ENCODE results near the gene CA11.
A peak's percentile ranks its signal among the peaks of the same experiment; 100 is the strongest.
"Not testable (repeated sequence)": the region's sequence is repeated elsewhere in the genome, so short reads cannot be mapped to it uniquely, and the experiment has no call there.

CA11 gene

DNA sequence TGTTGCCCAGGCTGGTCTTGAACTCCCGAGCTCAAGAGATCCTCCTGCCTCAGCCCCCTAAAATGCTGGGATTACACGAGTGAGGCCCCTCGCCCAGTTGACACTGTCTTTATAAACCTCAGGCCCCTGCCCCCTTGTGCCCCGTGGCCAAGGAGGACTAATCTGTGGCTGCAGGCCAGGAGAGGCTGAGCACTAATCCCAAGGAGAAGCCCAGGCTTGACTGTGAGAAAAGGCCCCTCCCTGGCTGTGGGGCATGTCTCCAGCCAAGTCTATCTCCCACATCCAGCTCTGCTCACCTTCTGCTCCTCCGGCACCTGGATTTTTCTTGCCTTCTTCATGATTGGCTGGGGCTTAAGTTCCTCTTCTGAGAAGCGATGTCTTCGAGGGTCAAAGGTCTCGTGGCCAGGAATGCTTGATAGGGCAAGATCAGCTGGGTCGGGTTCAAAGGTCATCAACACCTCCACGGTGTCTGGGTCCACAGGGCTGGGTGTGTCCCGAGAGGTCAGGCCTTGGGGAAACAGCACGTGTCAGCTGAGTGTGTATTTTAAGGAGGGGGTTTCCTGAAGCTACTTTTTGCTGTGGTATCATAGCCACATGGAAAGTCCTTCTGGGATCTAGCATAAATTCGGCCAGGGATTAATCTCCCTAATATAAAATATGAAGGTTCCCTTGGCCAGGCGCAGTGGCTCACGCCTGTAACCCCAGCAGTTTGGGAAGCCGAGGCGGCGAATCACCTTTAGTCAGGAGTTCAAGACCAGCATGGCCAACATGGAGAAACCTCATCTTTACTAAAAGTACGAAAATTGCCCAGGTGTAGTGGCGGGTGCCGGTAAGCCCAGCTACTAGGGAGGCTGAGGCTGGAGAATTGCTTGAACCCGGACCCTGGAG is 12.6 kb downstream of the CA11 start:
- peaks cover 10 to 62% (median 53%) of the 10 kb centered on the region in 4 experiments for H3K4me1 ChIP-seq (ENCODE audit: control extremely low read depth in 1 of 4, control insufficient read depth in 4 of 4, insufficient read depth in 4 of 4, low read length in 3 of 4)
- H3K36me3 ChIP-seq (ENCODE audit: control insufficient read depth in 4 of 4, insufficient read depth in 4 of 4, low read length in 3 of 4), result peaks cover 0 to 19% (median 10%) of the 10 kb centered on the region in 4 experiments
- H3K9me3 ChIP-seq (ENCODE audit: control extremely low read depth in 1 of 5, control insufficient read depth in 4 of 5, insufficient read depth in 2 of 5, low read depth in 1 of 5, low read length in 4 of 5), result no peaks in the 10 kb centered on the region
- WGBS (ENCODE audit: insufficient coverage), result 94% methylated on average over 17 of the region's 22 CpGs
- H3K27me3 ChIP-seq (replicated peaks in 2 of 5; ENCODE audit: control insufficient read depth in 4 of 5, insufficient read depth in 5 of 5, low read length in 4 of 5), result no peaks in the 10 kb centered on the region
- ChIA-PET CTCF (interaction anchor here (1.0 to 1.8 kb wide), 5 partner anchors 9 to 25 kb away, joined by 4 to 10 read pairs (median 6); partner anchors contain the start of genes CA11, RPL18 and SPHK2), POLR2A (interaction anchor here (1.2 kb wide), 1 partner anchor 16 kb away, joined by 3 read pairs; no protein-coding TSS in a partner anchor)
- peak overlapping the region; percentile 77 to 88 for H3K27ac ChIP-seq (ENCODE audit: insufficient read depth in 1 of 2, low read depth in 1 of 2, low read length in 2 of 2, poor library complexity in 1 of 2, severe bottlenecking in 2 of 2)
- peak overlapping the region in 1 of 7 experiments; percentile 79 for H3K4me3 ChIP-seq (ENCODE audit: control insufficient read depth in 1 of 7, extremely low read depth in 1 of 7, insufficient read depth in 4 of 7, low read depth in 2 of 7, low read length in 6 of 7)
- DNase-seq, result no peak

DNA sequence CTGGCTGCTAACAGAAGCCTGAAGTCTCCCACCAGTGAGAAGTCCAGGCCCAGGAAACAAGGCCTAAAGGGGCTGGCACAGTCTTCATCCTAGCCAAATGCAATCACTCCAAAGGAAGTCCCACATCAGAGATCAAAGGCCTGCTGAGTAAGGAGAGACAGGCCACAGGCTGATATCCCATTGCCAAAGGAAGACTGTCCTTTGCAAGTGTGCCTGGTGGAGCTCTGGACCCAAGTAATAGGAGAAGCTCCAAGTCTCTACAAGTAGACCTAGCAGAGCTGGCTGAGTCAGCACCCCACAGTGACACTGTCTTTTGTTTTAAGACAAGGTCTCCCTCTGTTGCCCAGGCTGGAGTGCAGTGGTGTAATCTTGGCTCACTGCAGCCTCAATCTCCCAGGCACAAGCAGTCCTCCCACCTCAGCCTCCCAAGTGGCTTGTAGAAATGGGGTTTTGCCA is 13.3 kb downstream of the CA11 start:
- Histone ChIP-seq H3K27ac (ENCODE audit: insufficient read depth in 1 of 2, low read depth in 1 of 2, low read length in 2 of 2, poor library complexity in 1 of 2, severe bottlenecking in 2 of 2) (peak overlapping the region in 1 of 2 experiments; percentile 88), H3K4me3 (ENCODE audit: control insufficient read depth in 1 of 7, extremely low read depth in 1 of 7, insufficient read depth in 4 of 7, low read depth in 2 of 7, low read length in 6 of 7) (no peak overlapping the region), H3K36me3 (ENCODE audit: control insufficient read depth in 4 of 4, insufficient read depth in 4 of 4, low read length in 3 of 4) (peaks cover 0 to 23% (median 14%) of the 10 kb centered on the region in 4 experiments), H3K4me1 (ENCODE audit: control extremely low read depth in 1 of 4, control insufficient read depth in 4 of 4, insufficient read depth in 4 of 4, low read length in 3 of 4) (peaks cover 9 to 59% (median 51%) of the 10 kb centered on the region in 4 experiments), H3K27me3 (replicated peaks in 2 of 5; ENCODE audit: control insufficient read depth in 4 of 5, insufficient read depth in 5 of 5, low read length in 4 of 5) (no peaks in the 10 kb centered on the region), H3K9me3 (ENCODE audit: control extremely low read depth in 1 of 5, control insufficient read depth in 4 of 5, insufficient read depth in 2 of 5, low read depth in 1 of 5, low read length in 4 of 5) (no peaks in the 10 kb centered on the region)
- no peak for DNase-seq
- ChIA-PET CTCF (interaction anchor here (1.0 to 1.8 kb wide), 4 partner anchors 8 to 14 kb away, joined by 4 to 10 read pairs (median 6); partner anchors contain the start of genes CA11, RPL18 and SPHK2), POLR2A (no interaction called here)

DNA sequence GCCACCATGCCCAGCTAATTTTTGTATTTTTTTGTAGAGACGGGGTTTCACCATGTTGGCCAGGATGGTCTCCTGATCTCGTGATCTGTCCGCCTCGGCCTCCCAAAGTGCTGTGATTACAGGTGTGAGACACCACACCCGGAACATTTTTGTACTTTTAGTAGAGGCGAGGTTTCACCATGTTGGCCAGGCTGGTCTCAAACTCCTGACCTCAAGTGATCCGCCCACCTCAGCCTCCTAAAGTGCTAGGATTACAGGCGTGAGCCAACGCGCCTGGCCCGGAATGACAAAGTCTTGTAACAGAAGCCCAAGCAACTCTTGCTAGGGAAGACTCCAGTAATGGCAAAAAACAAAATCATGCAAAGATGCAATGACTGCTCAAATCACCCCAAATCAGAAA is 13.7 kb downstream of the CA11 start:
- H3K9me3 ChIP-seq (ENCODE audit: control extremely low read depth in 1 of 5, control insufficient read depth in 4 of 5, insufficient read depth in 2 of 5, low read depth in 1 of 5, low read length in 4 of 5); DNase-seq; H3K27ac ChIP-seq (ENCODE audit: insufficient read depth in 1 of 2, low read depth in 1 of 2, low read length in 2 of 2, poor library complexity in 1 of 2, severe bottlenecking in 2 of 2); H3K27me3 ChIP-seq (replicated peaks in 2 of 5; ENCODE audit: control insufficient read depth in 4 of 5, insufficient read depth in 5 of 5, low read length in 4 of 5); POLR2A ChIA-PET; H3K4me3 ChIP-seq (ENCODE audit: control insufficient read depth in 1 of 7, extremely low read depth in 1 of 7, insufficient read depth in 4 of 7, low read depth in 2 of 7, low read length in 6 of 7): not testable (repeated sequence)
- 97% methylated on average over 8 of the region's 11 CpGs for WGBS (ENCODE audit: insufficient coverage)
- Histone ChIP-seq H3K4me1 (ENCODE audit: control extremely low read depth in 1 of 4, control insufficient read depth in 4 of 4, insufficient read depth in 4 of 4, low read length in 3 of 4) (peaks cover 9 to 58% (median 51%) of the 10 kb centered on the region in 4 experiments), H3K36me3 (ENCODE audit: control insufficient read depth in 4 of 4, insufficient read depth in 4 of 4, low read length in 3 of 4) (peaks cover 0 to 25% (median 14%) of the 10 kb centered on the region in 4 experiments)
- CTCF ChIA-PET, result interaction anchor here (1.0 to 1.6 kb wide), 4 partner anchors 8 to 269 kb away, joined by 3 to 6 read pairs (median 4); no protein-coding TSS in a partner anchor

DNA sequence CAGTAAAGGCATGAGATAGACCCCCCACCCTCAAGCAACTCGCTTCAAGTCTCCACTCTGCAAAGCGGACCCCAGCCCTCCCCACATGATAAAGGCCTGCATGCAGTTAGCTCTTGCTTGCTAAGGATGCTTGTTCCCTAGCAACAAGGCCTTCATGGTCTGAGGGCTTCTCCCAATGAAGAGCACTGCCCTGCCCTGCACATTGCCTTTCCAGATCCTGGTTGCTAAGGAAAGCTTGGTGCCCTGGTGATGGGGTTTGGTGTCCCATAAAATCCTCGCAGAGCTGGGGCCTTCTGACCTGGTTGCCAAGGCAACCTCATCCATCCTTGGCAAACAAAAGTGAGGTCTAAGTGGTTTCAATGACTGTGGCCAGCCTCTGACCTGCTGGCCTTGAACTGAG is 14.8 kb downstream of the CA11 start:
- DNase-seq, result peak in 1 of 3 donors; percentile 52
- peak overlapping the region in 1 of 2 experiments; percentile 17 for H3K27ac ChIP-seq (ENCODE audit: insufficient read depth in 1 of 2, low read depth in 1 of 2, low read length in 2 of 2, poor library complexity in 1 of 2, severe bottlenecking in 2 of 2)
- WGBS (ENCODE audit: insufficient coverage), result 90% methylated on average over 3 of the region's 3 CpGs
- H3K27me3 ChIP-seq (replicated peaks in 2 of 5; ENCODE audit: control insufficient read depth in 4 of 5, insufficient read depth in 5 of 5, low read length in 4 of 5), result no peaks in the 10 kb centered on the region
- H3K9me3 ChIP-seq (ENCODE audit: control extremely low read depth in 1 of 5, control insufficient read depth in 4 of 5, insufficient read depth in 2 of 5, low read depth in 1 of 5, low read length in 4 of 5), result no peaks in the 10 kb centered on the region
- H3K4me1 ChIP-seq (ENCODE audit: control extremely low read depth in 1 of 4, control insufficient read depth in 4 of 4, insufficient read depth in 4 of 4, low read length in 3 of 4), result peaks cover 9 to 47% (median 41%) of the 10 kb centered on the region in 4 experiments
- peak overlapping the region in 2 of 7 experiments; percentile 36 to 52 for H3K4me3 ChIP-seq (ENCODE audit: control insufficient read depth in 1 of 7, extremely low read depth in 1 of 7, insufficient read depth in 4 of 7, low read depth in 2 of 7, low read length in 6 of 7)
- POLR2A ChIA-PET, result interaction anchor here (1.1 kb wide), 1 partner anchor 12 kb away, joined by 4 read pairs; the partner anchor contains the start of genes RPL18 and SPHK2
- peaks cover 0 to 28% (median 16%) of the 10 kb centered on the region in 4 experiments for H3K36me3 ChIP-seq (ENCODE audit: control insufficient read depth in 4 of 4, insufficient read depth in 4 of 4, low read length in 3 of 4)
- CTCF ChIA-PET, result interaction anchor here (1.1 to 3.0 kb wide), 4 partner anchors 7 to 268 kb away, joined by 3 to 13 read pairs (median 6); partner anchors contain the start of gene CA11

DNA sequence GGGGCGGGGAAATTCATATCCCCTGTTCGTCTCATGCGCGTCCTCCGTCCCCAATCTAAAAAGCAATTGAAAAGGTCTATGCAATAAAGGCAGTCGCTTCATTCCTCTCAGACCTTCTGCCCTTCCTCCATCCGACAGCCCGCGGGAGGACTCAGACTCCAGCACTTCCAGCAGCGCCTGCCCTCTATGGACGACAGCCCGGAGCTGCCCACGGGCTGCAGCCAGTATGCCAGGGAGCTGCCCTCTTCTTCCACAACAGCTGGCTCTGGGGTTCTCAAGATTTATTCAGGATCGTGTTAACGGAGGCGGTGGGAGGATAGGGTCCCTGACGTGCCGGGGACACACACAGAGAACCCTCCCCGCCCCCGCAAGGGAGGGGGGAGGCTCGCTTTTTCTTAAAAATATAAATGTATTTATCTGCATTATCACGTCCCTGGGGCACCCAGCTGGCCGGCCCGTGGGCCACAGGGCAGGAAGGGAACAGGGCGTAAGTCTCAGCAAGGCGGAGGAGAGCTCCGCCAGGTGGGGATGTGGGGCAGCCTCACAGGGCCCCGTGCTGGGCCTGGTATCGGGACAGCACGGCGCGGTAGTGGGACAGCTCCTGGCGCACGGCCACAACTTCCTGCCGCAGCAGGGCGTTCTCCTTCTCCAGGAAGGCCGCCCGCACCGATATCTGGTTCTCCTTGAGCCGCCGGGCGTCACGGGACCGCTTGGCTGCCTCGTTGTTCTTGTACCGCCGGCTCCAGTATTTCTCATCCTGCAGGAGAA is 15.5 kb downstream of the CA11 start:
- 42% methylated on average over 30 of the region's 47 CpGs for WGBS (ENCODE audit: insufficient coverage)
- Histone ChIP-seq H3K4me1 (ENCODE audit: control extremely low read depth in 1 of 4, control insufficient read depth in 4 of 4, insufficient read depth in 4 of 4, low read length in 3 of 4) (peaks cover 9 to 40% (median 35%) of the 10 kb centered on the region in 4 experiments), H3K27ac (ENCODE audit: insufficient read depth in 1 of 2, low read depth in 1 of 2, low read length in 2 of 2, poor library complexity in 1 of 2, severe bottlenecking in 2 of 2) (peak overlapping the region in 1 of 2 experiments; percentile 17), H3K4me3 (ENCODE audit: control insufficient read depth in 1 of 7, extremely low read depth in 1 of 7, insufficient read depth in 4 of 7, low read depth in 2 of 7, low read length in 6 of 7) (peak overlapping the region in 3 of 7 experiments; percentile 28 to 52 (median 36)), H3K27me3 (replicated peaks in 2 of 5; ENCODE audit: control insufficient read depth in 4 of 5, insufficient read depth in 5 of 5, low read length in 4 of 5) (no peaks in the 10 kb centered on the region), H3K36me3 (ENCODE audit: control insufficient read depth in 4 of 4, insufficient read depth in 4 of 4, low read length in 3 of 4) (peaks cover 0 to 28% (median 19%) of the 10 kb centered on the region in 4 experiments), H3K9me3 (ENCODE audit: control extremely low read depth in 1 of 5, control insufficient read depth in 4 of 5, insufficient read depth in 2 of 5, low read depth in 1 of 5, low read length in 4 of 5) (no peaks in the 10 kb centered on the region)
- DNase-seq, result peak; percentile 44 to 70 (median 59)
- ChIA-PET CTCF (interaction anchor here (1.4 to 3.0 kb wide), 4 partner anchors 9 to 268 kb away, joined by 4 to 13 read pairs (median 6); partner anchors contain the start of gene CA11), POLR2A (interaction anchor here (1.1 kb wide), 1 partner anchor 11 kb away, joined by 4 read pairs; the partner anchor contains the start of genes RPL18 and SPHK2)

DNA sequence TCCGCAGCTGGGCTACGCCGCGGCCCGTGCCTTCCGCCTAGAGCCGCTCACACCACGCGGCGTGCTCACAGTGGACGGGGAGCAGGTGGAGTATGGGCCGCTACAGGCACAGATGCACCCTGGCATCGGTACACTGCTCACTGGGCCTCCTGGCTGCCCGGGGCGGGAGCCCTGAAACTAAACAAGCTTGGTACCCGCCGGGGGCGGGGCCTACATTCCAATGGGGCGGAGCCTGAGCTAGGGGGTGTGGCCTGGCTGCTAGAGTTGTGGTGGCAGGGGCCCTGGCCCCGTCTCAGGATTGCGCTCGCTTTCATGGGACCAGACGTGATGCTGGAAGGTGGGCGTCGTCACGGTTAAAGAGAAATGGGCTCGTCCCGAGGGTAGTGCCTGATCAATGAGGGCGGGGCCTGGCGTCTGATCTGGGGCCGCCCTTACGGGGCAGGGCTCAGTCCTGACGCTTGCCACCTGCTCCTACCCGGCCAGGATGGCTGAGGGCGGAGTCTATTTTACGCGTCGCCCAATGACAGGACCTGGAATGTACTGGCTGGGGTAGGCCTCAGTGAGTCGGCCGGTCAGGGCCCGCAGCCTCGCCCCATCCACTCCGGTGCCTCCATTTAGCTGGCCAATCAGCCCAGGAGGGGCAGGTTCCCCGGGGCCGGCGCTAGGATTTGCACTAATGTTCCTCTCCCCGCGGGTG is 16.2 kb downstream of the CA11 start:
- POLR2A ChIA-PET, result interaction anchor here (0.6 kb wide), 1 partner anchor 211 kb away, joined by 3 read pairs; no protein-coding TSS in a partner anchor
- no peaks in the 10 kb centered on the region for H3K27me3 ChIP-seq (replicated peaks in 2 of 5; ENCODE audit: control insufficient read depth in 4 of 5, insufficient read depth in 5 of 5, low read length in 4 of 5)
- peak in 1 of 3 donors; percentile 13 for DNase-seq
- 95% methylated on average over 42 of the region's 48 CpGs for WGBS (ENCODE audit: insufficient coverage)
- H3K4me3 ChIP-seq (ENCODE audit: control insufficient read depth in 1 of 7, extremely low read depth in 1 of 7, insufficient read depth in 4 of 7, low read depth in 2 of 7, low read length in 6 of 7), result no peak overlapping the region
- no peak overlapping the region for H3K27ac ChIP-seq (ENCODE audit: insufficient read depth in 1 of 2, low read depth in 1 of 2, low read length in 2 of 2, poor library complexity in 1 of 2, severe bottlenecking in 2 of 2)
- H3K36me3 ChIP-seq (ENCODE audit: control insufficient read depth in 4 of 4, insufficient read depth in 4 of 4, low read length in 3 of 4), result peaks cover 0 to 28% (median 19%) of the 10 kb centered on the region in 4 experiments
- H3K9me3 ChIP-seq (ENCODE audit: control extremely low read depth in 1 of 5, control insufficient read depth in 4 of 5, insufficient read depth in 2 of 5, low read depth in 1 of 5, low read length in 4 of 5), result no peaks in the 10 kb centered on the region
- H3K4me1 ChIP-seq (ENCODE audit: control extremely low read depth in 1 of 4, control insufficient read depth in 4 of 4, insufficient read depth in 4 of 4, low read length in 3 of 4), result peaks cover 9 to 40% (median 31%) of the 10 kb centered on the region in 4 experiments
- CTCF ChIA-PET, result interaction anchor here (1.4 to 3.0 kb wide), 3 partner anchors 8 to 46 kb away, joined by 4 to 13 read pairs (median 8); partner anchors contain the start of gene CA11

Data from common myeloid progenitor, CD34-positive (primary cell).